ENCODE data around the gene THADA.
"Not testable (repeated sequence)": the region's sequence is repeated elsewhere in the genome, so short reads cannot be mapped to it uniquely, and the experiment has no call there.

Gene THADA

GRCh38 chr2:43414033-43414432, 181.8 kb downstream of the THADA start:
- no peak for DNase-seq (ENCODE audit: low read depth)

- no peak for DNase-seq (ENCODE audit: low read depth)
Observed at GRCh38 chr2:43412114-43412753, 183.6 kb downstream of the THADA start.

GRCh38 chr2:43410055-43410604, 185.7 kb downstream of the THADA start:
- DNase-seq (ENCODE audit: low read depth): no peak

- no peak for DNase-seq (ENCODE audit: low read depth)
Observed at GRCh38 chr2:43408407-43409160, 187.3 kb downstream of the THADA start.

GRCh38 chr2:43407935-43408334, 187.9 kb downstream of the THADA start:
- DNase-seq (ENCODE audit: low read depth): no peak

- no peak for DNase-seq (ENCODE audit: low read depth)
Observed at GRCh38 chr2:43406651-43407279, 189.1 kb downstream of the THADA start.

GRCh38 chr2:43405829-43406228, 190.0 kb downstream of the THADA start:
- no peak for DNase-seq (ENCODE audit: low read depth)

GRCh38 chr2:43402452-43402937, 193.3 kb downstream of the THADA start:
- no peak for DNase-seq (ENCODE audit: low read depth)

GRCh38 chr2:43402002-43402401, 193.8 kb downstream of the THADA start:
- DNase-seq (ENCODE audit: low read depth): no peak

- DNase-seq (ENCODE audit: low read depth): no peak
Observed at GRCh38 chr2:43400508-43400907, 195.3 kb downstream of the THADA start.

GRCh38 chr2:43399515-43400264, 196.1 kb downstream of the THADA start:
- DNase-seq (ENCODE audit: low read depth): no peak

- DNase-seq (ENCODE audit: low read depth): no peak
Observed at GRCh38 chr2:43399098-43399497, 196.7 kb downstream of the THADA start.

- DNase-seq (ENCODE audit: low read depth): no peak
Observed at GRCh38 chr2:43397821-43398220, 198.0 kb downstream of the THADA start.

GRCh38 chr2:43397411-43397810, 198.4 kb downstream of the THADA start:
- DNase-seq (ENCODE audit: low read depth): no peak

- DNase-seq (ENCODE audit: low read depth): not testable (repeated sequence)
Observed at GRCh38 chr2:43396344-43396743, 199.5 kb downstream of the THADA start.

- DNase-seq (ENCODE audit: low read depth): no peak
Observed at GRCh38 chr2:43393918-43394317, 201.9 kb downstream of the THADA start.

GRCh38 chr2:43391878-43392215, 204.0 kb downstream of the THADA start:
- no peak for DNase-seq (ENCODE audit: low read depth)

GRCh38 chr2:43391201-43391877, 204.5 kb downstream of the THADA start:
- DNase-seq (ENCODE audit: low read depth): no peak

GRCh38 chr2:43389581-43390466, 206.0 kb downstream of the THADA start:
- no peak for DNase-seq (ENCODE audit: low read depth)

- DNase-seq (ENCODE audit: low read depth): no peak
Observed at GRCh38 chr2:43388371-43388770, 207.5 kb downstream of the THADA start.

All from stimulated activated CD8-positive, alpha-beta memory T cell treated with anti-CD3 and anti-CD28 coated beads, Interleukin-12 subunit alpha, Interleukin-12 subunit beta, amount 100 ng/mL, for 1 hour (primary cell).